H4 (cell line): Measurements from ENCODE around the gene PPT2. TPM values are rescaled to one million over a fixed set of nuclear protein-coding genes. Genes with fewer than 3 reads are reported as not detected.
"Not testable (repeated sequence)": the region's sequence is repeated elsewhere in the genome, so short reads cannot be mapped to it uniquely, and the experiment has no call there.

Experiments used
- DNase-seq: peaks from one replicate; pipeline ENCODE4 v3.0.0-alpha.2; 2015; ENCODE audit warnings: low spot score
- total RNA-seq: library from RNA; depleted of rRNA; stranded (reverse); fragments of >200 nt; shearing (Covaris generic); gene quantifications from 2 replicates; pipeline ENCODE4 v1.2.3, GENCODE V29; 2014

The PPT2 gene
- total RNA-seq, 1 experiment from 2014 or later: 25.7 TPM

DNA sequence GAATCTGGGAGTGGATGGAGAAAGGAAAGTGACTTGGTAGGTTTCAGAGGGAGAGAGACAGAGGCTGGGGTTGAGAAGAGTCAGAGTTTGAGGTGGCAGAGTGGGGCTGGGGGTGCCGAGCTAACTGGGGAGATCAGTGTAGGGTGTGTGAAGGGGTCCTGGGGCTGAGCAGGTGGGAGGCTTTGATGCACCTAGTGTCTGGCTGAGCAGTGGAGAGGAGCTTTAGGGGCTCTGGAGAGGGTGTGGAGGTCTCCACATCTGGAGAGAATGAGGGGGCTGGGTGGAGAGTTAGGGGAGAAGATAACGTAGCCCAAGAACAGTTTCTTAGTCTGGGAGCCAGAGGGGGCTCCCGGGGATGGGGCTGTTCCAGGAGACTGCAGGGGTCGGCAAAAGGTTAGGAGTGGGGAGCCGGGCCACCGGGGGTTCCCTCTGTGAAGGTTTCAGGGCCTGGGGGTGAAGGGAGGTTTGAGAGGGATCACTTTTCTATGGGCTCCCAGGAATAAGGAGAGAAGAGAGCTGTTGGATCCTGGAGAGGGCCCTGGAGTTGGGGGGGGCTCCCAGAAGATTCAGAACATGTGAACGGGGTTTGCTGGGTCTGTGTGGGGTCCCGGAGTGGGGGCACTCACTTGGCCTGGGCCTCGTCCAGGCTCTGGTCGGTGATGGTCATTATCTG, 35.3 kb downstream of the PPT2 start:
- DNase-seq: no peak

DNA sequence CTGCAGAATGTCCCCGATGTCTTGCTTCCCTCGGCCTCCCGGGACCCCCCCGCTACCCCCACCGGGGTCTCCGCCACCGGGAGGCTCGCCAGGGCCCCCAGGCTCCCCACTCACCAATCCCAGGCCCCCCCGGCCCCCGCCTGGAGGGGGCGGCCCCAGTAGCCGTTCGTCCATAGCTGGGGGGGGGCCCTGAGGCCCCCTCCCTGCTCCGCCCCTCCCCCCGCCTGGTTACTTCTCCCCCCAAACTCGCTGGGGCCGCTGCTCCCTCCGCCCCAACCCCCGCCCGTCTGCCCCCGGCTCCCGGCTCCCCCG, 35.8 kb downstream of the PPT2 start:
- DNase-seq: no peak

DNA sequence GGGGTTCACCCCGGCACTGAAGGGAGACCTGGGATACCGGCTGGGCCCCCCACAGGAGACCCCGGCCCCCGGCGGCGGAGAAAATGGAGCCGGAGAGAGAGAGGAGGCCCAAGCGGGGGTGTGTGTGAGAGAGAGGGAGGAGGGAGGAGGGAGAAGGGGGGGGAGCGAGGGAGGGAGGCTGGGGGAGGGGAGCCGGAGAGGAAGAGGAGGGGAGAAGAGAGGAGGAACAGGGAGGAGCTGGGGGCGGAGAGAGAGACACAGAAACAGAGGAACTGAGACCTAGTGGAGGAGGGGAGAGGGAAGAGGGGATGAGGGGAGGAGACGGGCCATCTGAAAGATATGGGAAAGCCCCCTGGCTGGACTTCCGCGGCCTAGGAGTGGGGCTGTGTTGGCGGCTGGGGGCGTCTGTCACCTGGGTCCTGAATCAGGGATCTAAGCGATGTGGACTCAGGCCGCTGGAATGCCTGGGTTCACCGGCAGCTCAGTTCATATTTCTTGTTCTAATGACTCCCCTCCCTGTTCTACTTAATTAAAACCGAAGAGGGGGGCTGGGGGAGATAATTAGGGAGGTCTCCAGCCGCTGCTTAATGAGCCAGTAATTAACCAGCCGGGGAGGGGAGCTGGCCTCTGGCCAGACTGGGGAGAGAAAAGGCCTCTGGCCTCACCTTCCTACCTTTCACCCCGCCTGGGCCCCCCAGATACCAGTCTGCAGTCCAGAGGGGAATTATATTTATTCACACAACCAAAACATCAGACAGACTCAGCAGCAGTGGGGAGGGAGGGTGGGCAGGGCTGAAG, 36.3 kb downstream of the PPT2 start, which contains the start of gene PBX2:
PBX2 (minus strand) TSS at position 149 of the 798 bp plus-strand sequence. CDS start 287 bp downstream, outside the sequence.
- DNase-seq: peak; percentile 86

DNA sequence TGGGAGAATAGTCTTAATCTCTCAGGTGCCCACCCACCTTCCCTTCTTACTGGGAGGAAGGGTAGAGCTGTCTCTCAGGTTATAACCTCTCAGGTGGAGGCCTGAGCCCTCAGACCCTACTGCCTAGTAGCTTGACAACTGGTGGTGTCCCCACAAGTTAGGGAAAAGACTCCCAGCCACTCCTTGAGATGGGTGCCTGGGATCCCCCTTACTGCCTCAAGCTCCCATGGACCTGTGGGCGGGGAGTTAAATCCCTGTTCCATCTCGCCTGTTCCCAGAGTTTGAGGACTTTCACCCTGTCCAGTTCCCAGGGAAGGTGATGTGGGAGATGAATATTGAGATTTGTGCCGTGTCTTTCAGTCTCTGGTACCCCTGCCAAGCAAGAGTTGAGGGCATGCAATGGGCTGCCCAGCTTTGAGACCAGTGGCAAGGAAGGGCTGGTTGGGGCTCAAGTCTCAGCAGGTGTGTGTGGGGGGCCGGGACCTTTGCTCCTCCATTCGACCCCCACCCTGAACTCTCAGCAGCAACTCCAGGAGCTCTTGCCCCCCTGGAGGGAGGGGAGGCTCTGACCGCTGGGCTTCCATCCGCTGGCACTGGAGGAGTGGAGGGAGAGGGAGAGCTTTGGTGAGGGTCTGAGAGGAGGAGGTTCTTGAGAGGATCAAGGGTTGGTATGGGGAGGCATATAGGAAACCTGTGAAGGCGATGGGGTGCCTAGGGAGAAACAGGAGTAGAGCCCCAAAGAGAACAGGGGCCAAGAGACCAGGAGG, 37.2 kb downstream of the PPT2 start:
- DNase-seq: no peak

DNA sequence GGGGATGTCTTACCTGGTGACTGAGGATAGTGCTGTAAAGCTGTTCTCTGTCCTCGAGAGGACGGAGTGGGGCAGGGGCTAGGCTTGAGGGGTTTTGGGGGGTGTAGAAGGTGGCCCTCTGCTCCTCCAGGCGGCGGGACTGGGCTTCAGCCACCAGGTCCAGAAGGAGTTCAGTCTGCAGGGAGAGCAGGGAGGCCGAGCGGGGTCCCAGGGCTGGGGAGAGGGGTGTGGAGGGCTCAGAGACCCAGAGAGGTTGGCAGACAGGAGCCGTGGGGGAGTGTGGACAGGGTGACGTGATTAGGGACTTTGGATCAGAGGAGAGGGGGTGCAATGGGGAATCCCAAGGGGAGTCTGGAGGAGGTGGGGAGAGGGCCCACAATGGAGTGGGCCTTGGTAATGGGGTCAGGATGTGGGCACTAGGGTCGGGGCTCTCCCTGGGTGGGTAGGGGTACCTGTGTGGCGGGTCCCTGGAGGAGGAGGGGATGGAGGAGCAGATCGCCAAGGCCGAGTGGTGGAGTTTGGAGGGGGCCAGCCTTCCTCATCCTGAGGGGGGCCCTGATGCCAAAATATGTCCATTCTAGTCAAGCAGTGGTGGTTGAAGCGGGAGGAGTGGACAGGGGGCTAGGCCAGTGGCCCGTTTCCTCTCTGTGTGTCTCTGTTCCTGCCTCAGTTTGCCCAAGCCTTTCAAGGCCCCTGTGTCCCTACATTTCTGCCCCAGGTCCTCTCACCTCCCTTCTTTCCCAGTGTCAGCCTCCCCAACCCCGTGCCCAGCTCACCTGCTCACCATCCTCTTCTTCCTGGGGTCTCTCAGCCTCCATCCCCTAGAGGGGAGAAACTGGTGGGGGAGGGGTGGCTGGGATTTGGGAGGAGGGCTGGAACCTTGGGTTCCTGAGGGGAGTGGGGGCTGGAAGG, 38.0 kb downstream of the PPT2 start:
- no peak for DNase-seq

DNA sequence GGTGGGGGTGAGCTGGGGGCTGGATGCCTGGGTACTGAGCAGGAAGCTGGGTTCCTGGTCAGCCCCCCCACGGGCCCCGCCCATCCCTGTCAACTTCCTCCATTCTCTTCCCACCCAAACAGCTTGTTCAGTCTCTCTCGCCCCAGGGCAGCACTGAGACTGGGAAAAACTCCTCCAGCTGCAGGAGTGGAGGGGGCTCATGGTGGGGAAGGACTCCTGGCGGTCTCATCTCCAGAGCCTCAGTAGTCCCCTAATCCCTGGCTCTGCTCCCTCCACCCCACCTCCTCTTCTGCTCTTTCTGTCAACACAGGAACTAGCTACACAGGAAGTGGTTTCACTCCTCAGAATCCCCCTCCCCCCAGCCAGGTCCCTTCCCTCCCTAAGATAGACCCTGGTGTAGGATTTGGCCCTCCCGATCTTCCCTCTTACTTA, 38.7 kb downstream of the PPT2 start, which contains the start of gene GPSM3:
GPSM3 (minus strand) TSS at position 36 of the 432 bp plus-strand sequence. CDS start 130 bp downstream, outside the sequence.
- peak; percentile 55 for DNase-seq

DNA sequence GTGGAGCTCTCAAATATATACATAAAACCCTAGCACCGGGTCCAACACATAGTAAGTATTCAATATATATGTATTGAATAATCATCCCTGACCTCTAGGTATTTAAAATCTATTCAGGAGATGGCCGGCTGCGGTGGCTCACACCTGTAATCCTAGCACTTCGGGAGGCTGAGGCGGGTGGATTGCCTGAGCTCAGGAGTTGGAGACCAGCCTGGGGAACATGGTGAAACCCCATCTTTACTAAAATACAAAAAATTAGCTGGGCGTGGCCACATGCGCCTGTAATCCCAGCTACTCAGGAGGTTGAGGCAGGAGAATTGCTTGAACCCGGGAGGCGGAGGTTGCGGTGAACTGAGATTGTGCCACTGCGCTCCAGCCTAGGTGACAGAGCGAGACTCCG, 39.2 kb downstream of the PPT2 start:
- DNase-seq: not testable (repeated sequence)

DNA sequence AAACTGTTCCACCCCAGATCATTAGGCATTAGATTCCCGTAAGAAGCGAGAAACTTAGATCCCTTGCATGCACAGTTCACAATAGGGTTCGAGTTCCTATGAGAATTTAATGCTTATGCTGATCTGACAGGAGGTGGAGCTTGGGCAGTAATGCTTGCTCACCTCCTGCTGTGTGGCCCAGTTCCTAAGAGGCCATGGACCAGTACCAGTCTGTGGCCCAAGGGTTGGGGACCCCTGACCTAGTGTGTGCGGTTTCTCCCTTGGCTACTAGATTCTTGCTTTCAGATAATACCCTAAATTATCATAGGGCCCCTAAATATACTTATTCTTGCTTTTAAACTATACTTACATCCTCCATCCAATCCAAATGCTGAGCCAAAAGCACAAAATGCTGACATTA, 40.4 kb downstream of the PPT2 start:
- DNase-seq: no peak

DNA sequence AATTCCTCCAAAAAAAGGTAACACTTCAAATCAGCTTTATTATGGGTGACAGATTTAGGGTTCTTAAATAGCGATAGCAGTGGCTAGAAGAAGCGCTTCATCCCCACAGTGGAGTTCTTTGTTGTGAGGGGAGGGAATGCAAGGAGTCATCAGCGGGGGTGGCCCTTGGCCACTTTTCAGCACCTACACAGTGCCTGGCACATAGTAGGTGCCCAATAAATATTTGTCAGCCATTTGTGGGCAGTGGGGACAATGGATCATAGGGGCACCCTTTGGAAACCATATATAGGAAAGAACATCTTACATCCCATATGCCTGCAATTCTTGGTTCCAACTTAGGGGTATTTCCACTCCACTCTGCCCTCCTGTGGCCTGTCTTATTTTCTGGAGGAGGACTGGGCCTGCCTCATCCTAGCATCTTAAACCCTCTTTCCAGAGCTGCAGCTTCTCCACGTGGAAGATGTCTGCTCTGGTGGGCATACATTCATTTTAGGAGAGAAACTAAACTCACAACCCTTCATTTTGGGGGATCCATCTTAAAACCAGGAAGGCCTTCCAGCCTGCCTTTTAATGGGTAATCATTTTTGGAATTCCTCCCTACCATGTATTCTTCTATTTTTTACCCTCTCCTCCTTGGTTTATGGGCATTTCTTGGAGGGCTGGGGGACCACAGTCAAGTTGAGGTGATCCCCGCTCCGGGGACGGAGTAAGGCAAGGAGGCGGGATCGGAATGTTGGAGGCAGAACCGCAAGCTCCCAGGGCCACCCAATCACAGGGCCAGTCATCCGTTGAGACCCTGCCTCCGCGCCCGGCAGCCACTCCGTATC, 41.1 kb downstream of the PPT2 start:
- DNase-seq: peak; percentile 69

DNA sequence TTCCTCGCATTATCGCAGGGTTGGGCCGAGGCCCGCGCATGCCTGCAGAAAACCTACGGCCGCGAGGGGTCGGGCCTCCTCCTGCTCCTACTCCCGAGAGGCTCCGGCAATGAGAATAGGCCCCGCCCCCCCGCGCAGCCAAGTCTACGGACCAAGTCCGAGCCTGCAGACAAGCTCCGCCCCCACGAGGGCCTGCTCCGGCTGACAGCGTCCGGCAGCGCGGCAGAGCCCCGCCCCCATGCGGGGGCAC, 41.6 kb downstream of the PPT2 start:
- peak; percentile 99 for DNase-seq

DNA sequence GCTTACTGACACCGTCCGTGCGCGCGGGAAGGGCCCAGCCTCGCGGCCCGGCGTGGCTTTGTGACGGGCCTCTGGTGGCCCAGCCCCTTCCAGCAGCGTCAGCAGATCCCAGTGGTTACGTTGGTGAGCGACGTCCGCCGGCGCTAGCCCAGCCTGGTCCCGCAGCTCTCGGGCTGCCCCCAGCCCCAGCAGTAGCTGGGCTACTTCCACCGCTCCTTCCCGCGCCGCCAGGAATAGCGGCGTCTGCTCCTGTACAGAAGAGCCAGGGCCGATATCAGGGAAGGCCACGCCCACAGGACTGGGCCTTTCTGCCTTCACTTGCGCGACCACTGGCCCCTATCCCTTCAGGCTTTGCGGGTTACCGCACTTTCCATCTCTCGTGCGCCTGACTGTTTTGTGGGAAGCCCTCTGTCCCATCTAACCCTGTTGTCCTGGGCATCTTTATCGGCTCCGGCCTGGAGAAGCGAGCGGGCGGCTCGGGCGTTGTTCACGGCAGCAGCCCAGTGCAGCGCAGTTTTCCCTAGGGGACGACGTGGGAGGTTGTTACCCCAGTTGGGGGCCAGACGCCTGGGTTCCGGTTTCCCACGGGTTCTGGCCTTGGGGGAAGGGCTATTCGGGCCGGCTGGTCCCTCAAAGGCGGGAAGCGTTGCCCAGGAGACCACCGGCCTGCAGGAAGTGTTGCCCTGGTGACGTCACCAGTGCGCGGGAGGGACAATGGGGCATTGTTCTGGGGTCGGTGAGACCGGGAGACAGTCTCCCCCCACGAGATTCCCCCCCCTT, 42.2 kb downstream of the PPT2 start:
- DNase-seq: peak; percentile 87

DNA sequence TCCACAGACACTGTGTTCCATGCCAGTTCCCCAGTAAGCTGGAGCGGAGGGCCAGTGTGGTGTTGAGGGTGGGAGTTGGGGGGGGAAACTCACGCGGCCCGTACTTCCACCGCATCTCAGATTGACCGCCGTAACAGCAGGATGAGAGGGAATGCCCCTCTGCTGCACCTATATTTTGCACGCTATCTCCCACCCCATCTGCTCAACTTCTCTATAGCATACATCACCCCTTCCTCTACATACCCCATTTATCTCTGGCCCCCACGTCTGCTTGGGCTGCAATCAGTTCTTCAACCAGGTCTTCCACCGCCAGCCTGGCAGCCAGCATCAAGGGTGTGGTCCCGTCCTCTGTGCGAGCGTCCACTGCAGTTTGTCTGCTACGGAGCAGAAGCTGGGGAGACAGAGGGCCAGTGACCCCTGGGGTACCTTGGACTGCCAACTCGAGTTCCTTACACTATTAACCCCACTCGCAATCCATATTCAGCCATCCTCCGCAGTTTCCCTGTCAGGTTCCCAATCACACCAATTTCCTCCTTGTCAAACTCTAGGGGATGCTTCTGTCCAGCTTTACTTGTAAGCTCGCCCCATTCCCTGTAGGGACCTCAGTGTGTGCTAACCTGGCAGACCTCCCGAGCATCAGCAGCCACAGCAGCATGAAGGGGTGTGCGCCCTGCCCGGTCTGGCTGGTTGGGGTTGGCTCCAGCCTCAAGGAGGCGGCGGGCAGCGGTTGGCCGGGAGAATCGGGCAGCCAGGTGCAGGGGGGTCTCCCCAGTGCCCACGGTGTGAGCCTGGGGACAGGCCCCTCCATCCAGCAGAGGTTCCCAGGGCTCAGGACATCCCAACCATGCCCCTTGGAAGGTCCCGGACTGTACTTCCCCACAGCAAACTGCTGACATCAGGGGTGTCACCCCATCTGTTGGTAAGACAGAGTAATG, 43.0 kb downstream of the PPT2 start:
- no peak for DNase-seq

DNA sequence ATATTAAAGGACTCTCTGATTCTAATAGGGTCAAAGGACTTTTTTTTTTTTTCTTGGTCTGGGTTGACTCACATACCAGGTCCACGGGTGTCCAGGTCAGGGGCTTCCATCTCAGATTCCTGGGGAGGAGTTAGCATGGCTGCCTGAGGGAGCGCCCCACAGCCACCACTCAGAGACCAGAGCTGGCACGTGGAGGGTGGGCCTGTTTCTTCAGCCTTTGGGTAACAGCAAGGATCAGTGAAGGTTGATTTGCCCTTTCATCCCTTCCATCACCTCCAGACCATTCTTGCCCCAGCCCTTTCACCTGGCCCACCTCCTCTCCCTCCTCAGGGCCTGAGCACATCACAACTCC, 44.4 kb downstream of the PPT2 start:
- DNase-seq: no peak

DNA sequence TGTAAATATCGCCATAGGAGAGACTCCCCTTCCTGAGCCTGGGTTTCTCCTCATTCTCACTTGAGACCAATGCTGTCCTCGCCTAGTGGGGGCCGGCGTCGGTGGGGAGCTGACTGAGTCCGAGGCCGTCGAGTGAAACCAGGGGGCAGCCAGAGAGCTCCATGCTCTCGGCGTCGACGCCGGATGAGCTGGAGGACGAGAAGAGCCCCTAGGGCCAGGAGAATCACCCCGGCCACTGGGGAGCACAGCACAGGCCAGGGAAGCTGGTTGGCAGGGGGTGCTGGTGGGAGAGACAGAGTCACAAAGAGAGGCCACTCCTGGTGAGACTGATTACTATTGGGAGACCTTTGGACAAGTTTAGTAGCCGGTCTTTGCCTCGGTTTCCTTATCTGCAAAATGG, 44.9 kb downstream of the PPT2 start:
- no peak for DNase-seq

DNA sequence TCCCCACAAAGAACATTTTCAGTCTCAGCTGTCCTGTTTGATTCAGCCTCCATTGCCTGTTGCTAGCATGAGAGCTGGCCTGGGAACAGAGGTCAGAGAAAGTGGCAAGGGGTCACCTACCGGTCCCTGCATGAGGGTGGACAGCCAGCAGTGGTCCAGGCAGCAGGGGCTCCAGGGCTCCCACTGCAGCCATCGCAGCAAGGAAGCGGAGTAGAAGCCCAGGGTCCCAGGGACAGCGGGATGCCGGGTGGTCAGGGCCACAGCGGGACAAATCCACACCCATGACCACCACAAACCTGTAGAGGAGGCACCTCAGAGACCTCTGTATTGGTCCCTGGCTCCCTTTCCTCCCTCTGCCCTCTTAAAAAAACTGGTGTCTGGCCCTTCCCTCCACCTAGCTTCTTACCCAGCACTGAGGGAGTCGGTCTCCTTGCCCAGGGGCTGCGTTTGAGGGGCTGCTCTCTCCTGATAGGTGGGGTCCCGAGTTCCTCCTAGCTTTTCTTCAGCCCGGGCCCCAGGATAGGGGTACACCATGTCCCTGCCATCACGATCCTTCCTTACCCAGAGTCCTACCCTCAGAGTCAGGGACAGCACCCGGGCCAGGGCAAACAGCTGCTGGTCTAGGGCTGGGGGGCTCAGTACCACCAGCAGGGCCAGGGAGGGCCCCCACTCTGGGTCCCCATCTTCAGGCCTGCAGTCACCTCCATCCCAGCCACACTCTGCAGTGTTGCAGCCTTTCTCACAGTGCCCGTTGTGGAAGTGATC, 47.0 kb downstream of the PPT2 start:
- no peak for DNase-seq

DNA sequence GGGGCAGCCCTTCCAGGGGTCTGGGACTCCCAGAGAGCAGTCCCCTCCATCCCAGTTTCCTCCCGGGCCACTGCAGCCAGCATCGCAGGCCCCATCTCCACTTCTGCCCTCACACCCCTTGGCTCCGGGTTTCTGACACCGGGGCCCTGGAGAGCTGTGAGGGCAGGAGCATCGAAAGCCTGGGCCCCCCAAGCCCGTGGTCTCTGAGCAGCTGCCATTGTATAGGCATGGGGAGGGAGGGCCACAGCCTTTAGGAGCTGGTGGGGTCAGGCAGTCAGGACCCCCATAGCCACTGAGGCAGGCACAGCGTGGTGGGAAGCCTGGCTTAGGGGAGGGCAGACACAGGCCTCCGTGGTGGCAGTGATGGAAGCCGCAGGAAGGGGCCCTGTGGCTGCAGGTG, 48.2 kb downstream of the PPT2 start:
- no peak for DNase-seq

DNA sequence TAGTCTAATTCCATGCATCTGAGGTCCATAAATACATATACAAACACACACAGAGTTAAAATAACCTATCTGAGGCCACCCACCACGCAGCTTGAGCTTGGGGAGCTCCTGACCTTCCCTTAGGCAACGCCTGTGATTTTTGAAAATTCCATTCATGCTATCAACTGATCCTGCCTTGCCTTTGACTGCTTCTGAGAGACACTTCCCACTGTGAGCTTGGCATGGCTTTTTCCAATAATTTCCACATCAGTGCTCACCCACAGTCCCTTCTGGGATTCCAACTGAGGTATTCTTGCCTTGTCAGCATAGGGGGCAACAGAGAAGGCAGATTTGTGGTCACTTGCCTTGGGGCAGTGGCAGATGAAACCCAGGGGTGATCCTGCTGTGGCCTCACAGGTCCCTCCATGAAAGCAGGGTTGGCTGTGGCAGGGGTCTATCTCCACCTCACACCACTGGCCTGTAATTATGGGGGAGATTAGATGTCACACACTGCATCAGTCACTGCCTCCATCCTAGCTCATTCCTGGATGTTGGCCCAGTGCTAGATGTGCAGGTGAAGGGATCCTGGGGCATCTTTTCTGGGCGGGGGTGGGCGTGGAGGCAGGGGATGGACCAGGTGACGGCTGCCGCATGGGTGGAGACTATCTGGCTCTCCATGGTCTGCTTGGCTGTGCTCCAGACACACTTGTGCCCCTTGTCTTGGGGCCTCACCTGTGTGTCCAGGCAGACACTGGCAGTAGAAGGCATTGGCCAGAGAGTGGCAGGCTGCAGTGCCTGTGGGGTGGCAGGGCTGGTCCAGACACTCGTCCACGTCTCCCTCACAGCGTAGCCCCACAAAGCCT, 49.7 kb downstream of the PPT2 start:
- DNase-seq: no peak
